Measurements from ENCODE around the gene CCM2L. TPM values are rescaled to one million over a fixed set of nuclear protein-coding genes. Genes with fewer than 3 reads are reported as not detected.

CCM2L gene
- total and polyA plus RNA-seq, 4 donors: 6.6 to 12.8 (median 11.7) TPM

DNA sequence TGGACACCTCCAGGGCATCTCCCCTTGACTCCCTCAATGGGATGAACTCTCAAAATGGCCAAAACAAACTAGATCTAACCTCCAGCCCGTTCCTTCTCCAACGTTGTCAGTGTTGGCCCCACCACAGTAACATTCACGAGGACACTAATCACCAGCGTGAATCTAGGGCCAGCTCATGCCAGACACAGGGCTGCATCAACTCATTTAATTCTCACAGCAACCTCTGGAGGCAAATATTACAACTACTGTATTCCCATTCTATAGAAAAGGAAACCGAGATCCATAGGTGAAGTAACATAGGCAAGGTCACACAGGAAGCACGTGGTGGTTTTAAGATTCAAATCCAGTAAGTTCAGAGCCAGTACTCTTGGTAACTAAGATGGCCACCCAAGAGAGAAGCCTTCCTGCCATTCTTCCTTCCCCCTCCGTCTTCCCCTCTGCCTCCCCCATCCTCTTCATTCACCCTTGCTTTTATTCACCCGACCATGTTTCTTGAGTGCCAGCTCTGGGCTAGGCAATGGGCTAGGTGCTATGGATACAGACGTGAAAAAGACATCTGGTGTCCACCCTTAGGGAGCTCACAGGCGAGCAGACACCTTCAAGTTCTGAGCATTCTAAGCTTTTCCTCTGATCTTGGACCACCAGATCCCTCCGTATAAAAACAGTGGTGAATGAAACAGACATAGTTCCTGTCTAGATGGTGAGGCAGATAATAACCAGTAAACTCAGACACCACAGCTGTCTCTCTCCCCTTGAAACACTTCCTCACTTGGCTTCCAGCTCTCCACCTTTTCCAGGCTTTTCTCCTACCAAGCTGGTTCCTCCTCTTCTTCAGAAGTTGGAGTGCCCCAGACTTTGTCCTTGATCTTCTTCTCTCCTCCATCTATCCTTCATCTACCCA is 9.6 kb downstream of the CCM2L start:
- Histone ChIP-seq H3K36me3 (ENCODE audit: control insufficient read depth in 4 of 4, insufficient read depth in 4 of 4, low read length in 4 of 4) (no peaks in the 10 kb centered on the region), H3K27ac (ENCODE audit: low read depth in 1 of 2, low read length in 1 of 2) (no peak overlapping the region), H3K9me3 (ENCODE audit: control insufficient read depth in 4 of 4, insufficient read depth in 3 of 4, low read length in 3 of 4) (peaks cover 0 to 3% (median 0%) of the 10 kb centered on the region in 4 donors), H3K4me1 (ENCODE audit: control insufficient read depth in 5 of 5, insufficient read depth in 5 of 5, low read length in 5 of 5) (peaks cover 0 to 12% (median 0%) of the 10 kb centered on the region in 5 donors), H3K4me3 (no peak overlapping the region), H3K9ac (ENCODE audit: insufficient read depth in 1 of 2, low read length in 2 of 2) (no peak overlapping the region), H3K27me3 (ENCODE audit: control insufficient read depth in 3 of 3, insufficient read depth in 3 of 3, low read length in 2 of 3) (peaks cover 2 to 30% (median 25%) of the 10 kb centered on the region in 3 donors)
- ATAC-seq (ENCODE audit: insufficient read depth, low FRiP score) (no peak), DNase-seq (no peak)
- TF ChIP-seq, protein P1, sequence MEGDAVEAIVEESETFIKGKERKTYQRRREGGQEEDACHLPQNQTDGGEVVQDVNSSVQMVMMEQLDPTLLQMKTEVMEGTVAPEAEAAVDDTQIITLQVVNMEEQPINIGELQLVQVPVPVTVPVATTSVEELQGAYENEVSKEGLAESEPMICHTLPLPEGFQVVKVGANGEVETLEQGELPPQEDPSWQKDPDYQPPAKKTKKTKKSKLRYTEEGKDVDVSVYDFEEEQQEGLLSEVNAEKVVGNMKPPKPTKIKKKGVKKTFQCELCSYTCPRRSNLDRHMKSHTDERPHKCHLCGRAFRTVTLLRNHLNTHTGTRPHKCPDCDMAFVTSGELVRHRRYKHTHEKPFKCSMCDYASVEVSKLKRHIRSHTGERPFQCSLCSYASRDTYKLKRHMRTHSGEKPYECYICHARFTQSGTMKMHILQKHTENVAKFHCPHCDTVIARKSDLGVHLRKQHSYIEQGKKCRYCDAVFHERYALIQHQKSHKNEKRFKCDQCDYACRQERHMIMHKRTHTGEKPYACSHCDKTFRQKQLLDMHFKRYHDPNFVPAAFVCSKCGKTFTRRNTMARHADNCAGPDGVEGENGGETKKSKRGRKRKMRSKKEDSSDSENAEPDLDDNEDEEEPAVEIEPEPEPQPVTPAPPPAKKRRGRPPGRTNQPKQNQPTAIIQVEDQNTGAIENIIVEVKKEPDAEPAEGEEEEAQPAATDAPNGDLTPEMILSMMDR (IDR thresholded peaks at IDR 0.05; ENCODE audit: control extremely low read depth, extremely low read depth): no peak
- WGBS, 2 donors: 24 to 30% methylated on average over 11 of the region's 11 CpGs

DNA sequence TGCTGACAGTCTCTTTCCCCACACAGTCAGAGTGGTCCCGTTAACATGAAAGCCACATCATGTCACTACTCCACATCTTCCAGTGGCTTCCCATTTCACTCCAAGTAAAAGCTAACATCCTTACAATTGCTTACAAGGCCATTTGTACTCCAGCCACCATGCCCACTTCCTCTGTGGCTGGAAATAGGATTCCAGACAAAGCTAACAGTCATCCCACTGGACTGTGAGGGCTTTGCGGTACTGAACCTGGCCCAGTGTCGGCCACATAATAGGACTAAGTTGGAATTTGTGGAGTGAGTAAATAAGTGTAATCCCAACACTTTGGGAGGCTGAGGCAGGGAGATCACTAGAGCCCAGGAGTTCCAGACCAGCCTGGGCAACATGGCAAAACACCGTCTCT is 10.9 kb downstream of the CCM2L start:
- Histone ChIP-seq H3K27me3 (ENCODE audit: control insufficient read depth in 3 of 3, insufficient read depth in 3 of 3, low read length in 2 of 3) (peaks cover 2 to 24% (median 23%) of the 10 kb centered on the region in 3 donors), H3K36me3 (ENCODE audit: control insufficient read depth in 4 of 4, insufficient read depth in 4 of 4, low read length in 4 of 4) (no peaks in the 10 kb centered on the region), H3K9ac (ENCODE audit: insufficient read depth in 1 of 2, low read length in 2 of 2) (no peak overlapping the region), H3K4me1 (ENCODE audit: control insufficient read depth in 5 of 5, insufficient read depth in 5 of 5, low read length in 5 of 5) (peaks cover 0 to 12% (median 0%) of the 10 kb centered on the region in 5 donors), H3K27ac (ENCODE audit: low read depth in 1 of 2, low read length in 1 of 2) (no peak overlapping the region), H3K4me3 (no peak overlapping the region), H3K9me3 (ENCODE audit: control insufficient read depth in 4 of 4, insufficient read depth in 3 of 4, low read length in 3 of 4) (peaks cover 0 to 3% (median 0%) of the 10 kb centered on the region in 4 donors)
- 85 to 92% methylated on average over 4 of the region's 4 CpGs for WGBS, 2 donors
- TF ChIP-seq, protein P1 (IDR thresholded peaks at IDR 0.05; ENCODE audit: control extremely low read depth, extremely low read depth): no peak
- no peak for ATAC-seq (ENCODE audit: insufficient read depth, low FRiP score)
- no peak for DNase-seq

DNA sequence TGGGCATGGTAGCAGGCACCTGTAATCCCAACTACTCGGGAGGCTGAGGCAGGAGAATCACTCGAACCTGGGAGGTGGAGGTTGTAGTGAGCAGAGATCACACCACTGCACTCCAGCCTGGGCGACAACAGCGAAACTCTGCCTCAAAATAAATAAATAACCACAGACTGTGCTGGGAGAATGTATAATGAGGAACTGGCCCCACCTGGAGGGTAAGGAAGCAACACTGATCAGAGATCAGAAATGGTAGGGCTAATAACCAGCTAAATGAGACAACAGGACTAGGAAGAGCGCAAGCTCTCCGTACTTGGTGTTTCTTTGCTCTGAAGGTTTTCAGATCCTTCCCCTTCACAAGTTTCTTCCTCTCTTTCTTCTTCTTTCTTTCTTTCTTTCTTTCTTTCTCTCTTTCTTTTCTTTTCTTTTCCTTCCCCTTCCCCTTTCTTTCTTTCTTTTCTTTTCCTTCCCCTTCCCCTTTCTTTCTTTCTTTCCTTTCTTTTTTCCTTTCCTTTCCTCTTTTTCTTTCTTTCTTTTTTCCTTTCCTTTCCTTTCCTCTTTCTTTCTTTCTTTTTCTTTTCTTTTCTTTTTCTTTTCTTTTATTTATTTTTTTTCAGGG is 14.6 kb downstream of the CCM2L start:
- TF ChIP-seq, protein P1 (IDR thresholded peaks at IDR 0.05; ENCODE audit: control extremely low read depth, extremely low read depth): no peak
- H3K4me1 ChIP-seq (ENCODE audit: control insufficient read depth in 5 of 5, insufficient read depth in 5 of 5, low read length in 5 of 5): peaks cover 0 to 2% (median 0%) of the 10 kb centered on the region in 5 donors
- no peaks in the 10 kb centered on the region for H3K9me3 ChIP-seq (ENCODE audit: control insufficient read depth in 4 of 4, insufficient read depth in 3 of 4, low read length in 3 of 4)
- no peak for ATAC-seq (ENCODE audit: insufficient read depth, low FRiP score)
- no peak for DNase-seq
- 78 to 82% methylated on average over 6 of the region's 6 CpGs for WGBS, 2 donors
- no peak overlapping the region for H3K4me3 ChIP-seq
- H3K36me3 ChIP-seq (ENCODE audit: control insufficient read depth in 4 of 4, insufficient read depth in 4 of 4, low read length in 4 of 4): no peaks in the 10 kb centered on the region
- H3K9ac ChIP-seq (ENCODE audit: insufficient read depth in 1 of 2, low read length in 2 of 2): no peak overlapping the region
- H3K27ac ChIP-seq (ENCODE audit: low read depth in 1 of 2, low read length in 1 of 2): no peak overlapping the region
- H3K27me3 ChIP-seq (ENCODE audit: control insufficient read depth in 3 of 3, insufficient read depth in 3 of 3, low read length in 2 of 3): peaks cover 2 to 16% (median 12%) of the 10 kb centered on the region in 3 donors
